ENCODE data around the gene AGMO.

The AGMO gene

GRCh38 chr7:15505761-15506160, 56.1 kb downstream of the AGMO start:
- no peaks in the 10 kb centered on the region for H3K27me3 ChIP-seq (ENCODE audit: control insufficient read depth, insufficient read depth, low read length)
- no peak for DNase-seq (ENCODE audit: low read depth, low spot score)
- no peak overlapping the region for H3K4me3 ChIP-seq (ENCODE audit: low read length)
- no peaks in the 10 kb centered on the region for H3K9me3 ChIP-seq (ENCODE audit: control insufficient read depth, insufficient read depth, low read length)
- H3K36me3 ChIP-seq (ENCODE audit: control insufficient read depth, insufficient read depth, low read length): no peaks in the 10 kb centered on the region
- no peak overlapping the region for H3K27ac ChIP-seq (ENCODE audit: low read length)
- no peaks in the 10 kb centered on the region for H3K4me1 ChIP-seq (ENCODE audit: control insufficient read depth, insufficient read depth, low read length)

- no peak overlapping the region for H3K27ac ChIP-seq (ENCODE audit: low read length)
- no peaks in the 10 kb centered on the region for H3K36me3 ChIP-seq (ENCODE audit: control insufficient read depth, insufficient read depth, low read length)
- H3K9me3 ChIP-seq (ENCODE audit: control insufficient read depth, insufficient read depth, low read length): no peaks in the 10 kb centered on the region
- H3K27me3 ChIP-seq (ENCODE audit: control insufficient read depth, insufficient read depth, low read length): no peaks in the 10 kb centered on the region
- WGBS (ENCODE audit: insufficient coverage, insufficient read length): no CpG with 5 or more reads among the region's 4 CpGs
- no peak for DNase-seq (ENCODE audit: low read depth, low spot score)
- H3K4me3 ChIP-seq (ENCODE audit: low read length): no peak overlapping the region
- no peaks in the 10 kb centered on the region for H3K4me1 ChIP-seq (ENCODE audit: control insufficient read depth, insufficient read depth, low read length)
Measured at GRCh38 chr7:15504351-15504750, 57.5 kb downstream of the AGMO start.

- H3K4me3 ChIP-seq (ENCODE audit: low read length): no peak overlapping the region
- no peaks in the 10 kb centered on the region for H3K4me1 ChIP-seq (ENCODE audit: control insufficient read depth, insufficient read depth, low read length)
- no peak for DNase-seq (ENCODE audit: low read depth, low spot score)
- H3K27me3 ChIP-seq (ENCODE audit: control insufficient read depth, insufficient read depth, low read length): no peaks in the 10 kb centered on the region
- H3K27ac ChIP-seq (ENCODE audit: low read length): no peak overlapping the region
- no peaks in the 10 kb centered on the region for H3K9me3 ChIP-seq (ENCODE audit: control insufficient read depth, insufficient read depth, low read length)
- WGBS (ENCODE audit: insufficient coverage, insufficient read length): no CpG with 5 or more reads among the region's 3 CpGs
- H3K36me3 ChIP-seq (ENCODE audit: control insufficient read depth, insufficient read depth, low read length): no peaks in the 10 kb centered on the region
Measured at GRCh38 chr7:15503603-15504290, 58.1 kb downstream of the AGMO start.

GRCh38 chr7:15498465-15498864, 63.4 kb downstream of the AGMO start:
- no peak overlapping the region for H3K27ac ChIP-seq (ENCODE audit: low read length)
- H3K27me3 ChIP-seq (ENCODE audit: control insufficient read depth, insufficient read depth, low read length): no peaks in the 10 kb centered on the region
- no peak overlapping the region for H3K4me3 ChIP-seq (ENCODE audit: low read length)
- DNase-seq (ENCODE audit: low read depth, low spot score): no peak
- H3K9me3 ChIP-seq (ENCODE audit: control insufficient read depth, insufficient read depth, low read length): no peaks in the 10 kb centered on the region
- no CpG with 5 or more reads among the region's 4 CpGs for WGBS (ENCODE audit: insufficient coverage, insufficient read length)
- no peaks in the 10 kb centered on the region for H3K4me1 ChIP-seq (ENCODE audit: control insufficient read depth, insufficient read depth, low read length)
- H3K36me3 ChIP-seq (ENCODE audit: control insufficient read depth, insufficient read depth, low read length): no peaks in the 10 kb centered on the region

- Histone ChIP-seq H3K4me1 (ENCODE audit: control insufficient read depth, insufficient read depth, low read length) (no peaks in the 10 kb centered on the region), H3K4me3 (ENCODE audit: low read length) (no peak overlapping the region), H3K36me3 (ENCODE audit: control insufficient read depth, insufficient read depth, low read length) (no peaks in the 10 kb centered on the region), H3K9me3 (ENCODE audit: control insufficient read depth, insufficient read depth, low read length) (no peaks in the 10 kb centered on the region), H3K27ac (ENCODE audit: low read length) (no peak overlapping the region), H3K27me3 (ENCODE audit: control insufficient read depth, insufficient read depth, low read length) (no peaks in the 10 kb centered on the region)
- no CpG with 5 or more reads among the region's 2 CpGs for WGBS (ENCODE audit: insufficient coverage, insufficient read length)
- DNase-seq (ENCODE audit: low read depth, low spot score): no peak
Measured at GRCh38 chr7:15495170-15495569, 66.6 kb downstream of the AGMO start.

- H3K4me3 ChIP-seq (ENCODE audit: low read length): no peak overlapping the region
- no peak for DNase-seq (ENCODE audit: low read depth, low spot score)
- no CpG with 5 or more reads among the region's 2 CpGs for whole genome bisulfite sequencing (ENCODE audit: insufficient coverage, insufficient read length)
- H3K9me3 ChIP-seq (ENCODE audit: control insufficient read depth, insufficient read depth, low read length): no peaks in the 10 kb centered on the region
- no peaks in the 10 kb centered on the region for H3K36me3 ChIP-seq (ENCODE audit: control insufficient read depth, insufficient read depth, low read length)
- H3K4me1 ChIP-seq (ENCODE audit: control insufficient read depth, insufficient read depth, low read length): no peaks in the 10 kb centered on the region
- no peak overlapping the region for H3K27ac ChIP-seq (ENCODE audit: low read length)
- H3K27me3 ChIP-seq (ENCODE audit: control insufficient read depth, insufficient read depth, low read length): no peaks in the 10 kb centered on the region
Measured at GRCh38 chr7:15494711-15495110, 67.1 kb downstream of the AGMO start.

- no CpG with 5 or more reads among the region's 2 CpGs for WGBS (ENCODE audit: insufficient coverage, insufficient read length)
- no peaks in the 10 kb centered on the region for H3K36me3 ChIP-seq (ENCODE audit: control insufficient read depth, insufficient read depth, low read length)
- no peaks in the 10 kb centered on the region for H3K9me3 ChIP-seq (ENCODE audit: control insufficient read depth, insufficient read depth, low read length)
- no peaks in the 10 kb centered on the region for H3K4me1 ChIP-seq (ENCODE audit: control insufficient read depth, insufficient read depth, low read length)
- H3K27me3 ChIP-seq (ENCODE audit: control insufficient read depth, insufficient read depth, low read length): no peaks in the 10 kb centered on the region
- H3K4me3 ChIP-seq (ENCODE audit: low read length): no peak overlapping the region
- no peak for DNase-seq (ENCODE audit: low read depth, low spot score)
- no peak overlapping the region for H3K27ac ChIP-seq (ENCODE audit: low read length)
Measured at GRCh38 chr7:15491361-15491760, 70.5 kb downstream of the AGMO start.

GRCh38 chr7:15490291-15490690, 71.5 kb downstream of the AGMO start:
- no peak for DNase-seq (ENCODE audit: low read depth, low spot score)
- H3K36me3 ChIP-seq (ENCODE audit: control insufficient read depth, insufficient read depth, low read length): no peaks in the 10 kb centered on the region
- no peak overlapping the region for H3K4me3 ChIP-seq (ENCODE audit: low read length)
- no peak overlapping the region for H3K27ac ChIP-seq (ENCODE audit: low read length)
- no peaks in the 10 kb centered on the region for H3K27me3 ChIP-seq (ENCODE audit: control insufficient read depth, insufficient read depth, low read length)
- H3K9me3 ChIP-seq (ENCODE audit: control insufficient read depth, insufficient read depth, low read length): no peaks in the 10 kb centered on the region
- no CpG with 5 or more reads among the region's 1 CpG for WGBS (ENCODE audit: insufficient coverage, insufficient read length)
- no peaks in the 10 kb centered on the region for H3K4me1 ChIP-seq (ENCODE audit: control insufficient read depth, insufficient read depth, low read length)

GRCh38 chr7:15489861-15490260, 72.0 kb downstream of the AGMO start:
- Histone ChIP-seq H3K36me3 (ENCODE audit: control insufficient read depth, insufficient read depth, low read length) (no peaks in the 10 kb centered on the region), H3K27ac (ENCODE audit: low read length) (no peak overlapping the region), H3K27me3 (ENCODE audit: control insufficient read depth, insufficient read depth, low read length) (no peaks in the 10 kb centered on the region), H3K9me3 (ENCODE audit: control insufficient read depth, insufficient read depth, low read length) (no peaks in the 10 kb centered on the region), H3K4me3 (ENCODE audit: low read length) (no peak overlapping the region), H3K4me1 (ENCODE audit: control insufficient read depth, insufficient read depth, low read length) (no peaks in the 10 kb centered on the region)
- no CpG with 5 or more reads among the region's 3 CpGs for WGBS (ENCODE audit: insufficient coverage, insufficient read length)
- DNase-seq (ENCODE audit: low read depth, low spot score): no peak

- Histone ChIP-seq H3K27me3 (ENCODE audit: control insufficient read depth, insufficient read depth, low read length) (no peaks in the 10 kb centered on the region), H3K4me1 (ENCODE audit: control insufficient read depth, insufficient read depth, low read length) (no peaks in the 10 kb centered on the region), H3K4me3 (ENCODE audit: low read length) (no peak overlapping the region), H3K36me3 (ENCODE audit: control insufficient read depth, insufficient read depth, low read length) (no peaks in the 10 kb centered on the region), H3K9me3 (ENCODE audit: control insufficient read depth, insufficient read depth, low read length) (no peaks in the 10 kb centered on the region), H3K27ac (ENCODE audit: low read length) (no peak overlapping the region)
- no CpG with 5 or more reads among the region's 4 CpGs for WGBS (ENCODE audit: insufficient coverage, insufficient read length)
- no peak for DNase-seq (ENCODE audit: low read depth, low spot score)
Measured at GRCh38 chr7:15489383-15489782, 72.4 kb downstream of the AGMO start.

- no CpG with 5 or more reads among the region's 2 CpGs for WGBS (ENCODE audit: insufficient coverage, insufficient read length)
- no peaks in the 10 kb centered on the region for H3K27me3 ChIP-seq (ENCODE audit: control insufficient read depth, insufficient read depth, low read length)
- H3K9me3 ChIP-seq (ENCODE audit: control insufficient read depth, insufficient read depth, low read length): no peaks in the 10 kb centered on the region
- no peaks in the 10 kb centered on the region for H3K4me1 ChIP-seq (ENCODE audit: control insufficient read depth, insufficient read depth, low read length)
- DNase-seq (ENCODE audit: low read depth, low spot score): no peak
- no peak overlapping the region for H3K27ac ChIP-seq (ENCODE audit: low read length)
- H3K36me3 ChIP-seq (ENCODE audit: control insufficient read depth, insufficient read depth, low read length): no peaks in the 10 kb centered on the region
- no peak overlapping the region for H3K4me3 ChIP-seq (ENCODE audit: low read length)
Measured at GRCh38 chr7:15488401-15488800, 73.4 kb downstream of the AGMO start.
